ENCODE results near the gene CCDC88C.

CCDC88C gene

GRCh38 chr14:91363776-91364523, 53.7 kb downstream of the CCDC88C start:
- DNase-seq, result no peak

- no peak for DNase-seq
These were observed 56.3 kb downstream of the CCDC88C start for GRCh38 chr14:91361233-91361811.

GRCh38 chr14:91360490-91361232, 57.0 kb downstream of the CCDC88C start:
- DNase-seq, result no peak

- no peak for DNase-seq
These were observed 58.9 kb downstream of the CCDC88C start for GRCh38 chr14:91358654-91359220.

GRCh38 chr14:91358025-91358319, 59.6 kb downstream of the CCDC88C start:
- no peak for DNase-seq

GRCh38 chr14:91357272-91358024, 60.2 kb downstream of the CCDC88C start:
- DNase-seq, result no peak

- DNase-seq, result no peak
These were observed 61.3 kb downstream of the CCDC88C start for GRCh38 chr14:91356181-91356763.

GRCh38 chr14:91354979-91355685, 62.5 kb downstream of the CCDC88C start:
- no peak for DNase-seq

- DNase-seq, result peak; percentile 22
These were observed 63.3 kb downstream of the CCDC88C start for GRCh38 chr14:91354221-91354916.

- no peak for DNase-seq
These were observed 64.6 kb downstream of the CCDC88C start for GRCh38 chr14:91352728-91353692.

- DNase-seq, result peak; percentile 6
These were observed 65.6 kb downstream of the CCDC88C start for GRCh38 chr14:91352053-91352452.

GRCh38 chr14:91351512-91351862, 66.1 kb downstream of the CCDC88C start:
- DNase-seq, result no peak

- DNase-seq, result peak; percentile 28
These were observed 66.7 kb downstream of the CCDC88C start for GRCh38 chr14:91350813-91351511.

GRCh38 chr14:91350483-91350812, 67.2 kb downstream of the CCDC88C start:
- DNase-seq, result no peak

GRCh38 chr14:91349481-91350074, 68.0 kb downstream of the CCDC88C start:
- DNase-seq, result no peak

- peak; percentile 17 for DNase-seq
These were observed 68.7 kb downstream of the CCDC88C start for GRCh38 chr14:91348845-91349465.

GRCh38 chr14:91346838-91347173, 70.8 kb downstream of the CCDC88C start:
- DNase-seq, result no peak

GRCh38 chr14:91344096-91344495, 73.5 kb downstream of the CCDC88C start:
- no peak for DNase-seq

GRCh38 chr14:91343051-91343450, 74.6 kb downstream of the CCDC88C start:
- no peak for DNase-seq
